ENCODE measurements around the gene ANTXR2.

The ANTXR2 gene

DNA sequence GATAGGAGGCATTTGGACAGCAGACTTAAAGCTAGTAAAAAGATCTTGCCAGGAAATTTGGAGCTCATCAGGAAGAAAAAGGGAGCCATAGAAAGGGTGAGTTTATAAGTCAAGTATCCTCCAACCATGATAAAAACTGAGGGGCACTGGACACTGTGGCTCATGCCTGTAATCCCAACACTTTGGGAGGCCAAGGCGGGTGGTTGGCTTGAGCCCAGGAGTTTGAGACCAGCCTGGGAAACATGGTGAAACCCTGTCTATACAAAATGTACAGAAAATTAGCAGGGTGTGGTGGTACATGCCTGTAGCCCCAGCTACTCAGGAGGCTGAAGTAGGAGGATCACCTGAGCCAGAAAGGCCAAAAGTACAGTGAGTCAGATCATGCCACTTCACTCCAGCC lies 48.7 kb downstream of the ANTXR2 start:
- H3K36me3 ChIP-seq (ENCODE audit: insufficient read depth): no peaks in the 10 kb centered on the region
- no peak for TF ChIP-seq CTCF (conservative IDR thresholded peaks at IDR 0.05; ENCODE audit: low read depth, low read length)
- peaks cover 1% of the 10 kb centered on the region for H3K4me1 ChIP-seq (ENCODE audit: low read depth, poor library complexity, severe bottlenecking)
- no peaks in the 10 kb centered on the region for H3K27me3 ChIP-seq (ENCODE audit: insufficient read depth, low read depth)
- no peak overlapping the region for H3K4me3 ChIP-seq (IDR thresholded peaks at IDR 0.05; ENCODE audit: insufficient read depth, low read depth, low read length)
- no peak overlapping the region for H3K9ac ChIP-seq
- no peaks in the 10 kb centered on the region for H4K20me1 ChIP-seq (ENCODE audit: insufficient read depth)
- H3K79me2 ChIP-seq (ENCODE audit: insufficient read depth, low read depth): no peaks in the 10 kb centered on the region
- H3K27ac ChIP-seq: no peak overlapping the region
- no peak overlapping the region for H2AFZ ChIP-seq (ENCODE audit: low read depth)
- no peak overlapping the region for H3K4me2 ChIP-seq

- H3K79me2 ChIP-seq (ENCODE audit: insufficient read depth, low read depth): no peaks in the 10 kb centered on the region
- no peak overlapping the region for H3K27ac ChIP-seq
Observed at GRCh38 chr4:80022282-80022681, 50.7 kb downstream of the ANTXR2 start.

GRCh38 chr4:80017125-80017854 lies 55.7 kb downstream of the ANTXR2 start:
- TF ChIP-seq CTCF (conservative IDR thresholded peaks at IDR 0.05; ENCODE audit: low read depth, low read length): no peak
- peak overlapping the region; percentile 96 for H3K4me2 ChIP-seq
- H3K79me2 ChIP-seq (ENCODE audit: insufficient read depth, low read depth): no peaks in the 10 kb centered on the region
- H3K9ac ChIP-seq: peak overlapping the region; percentile 57; the same call in 1 of the 2 replicates
- H4K20me1 ChIP-seq (ENCODE audit: insufficient read depth): no peaks in the 10 kb centered on the region
- no peaks in the 10 kb centered on the region for H3K36me3 ChIP-seq (ENCODE audit: insufficient read depth)
- H3K4me1 ChIP-seq (ENCODE audit: low read depth, poor library complexity, severe bottlenecking): peaks cover 44% of the 10 kb centered on the region
- peak overlapping the region; percentile 67 for H3K27ac ChIP-seq
- no peaks in the 10 kb centered on the region for H3K27me3 ChIP-seq (ENCODE audit: insufficient read depth, low read depth)
- H3K4me3 ChIP-seq (IDR thresholded peaks at IDR 0.05; ENCODE audit: insufficient read depth, low read depth, low read length): no peak overlapping the region
- H2AFZ ChIP-seq (ENCODE audit: low read depth): peak overlapping the region; percentile 50

More at GRCh38 chr4:80022282-80022681, 50.7 kb downstream of the ANTXR2 start:
- Histone ChIP-seq H4K20me1 (ENCODE audit: insufficient read depth) (no peaks in the 10 kb centered on the region), H3K36me3 (ENCODE audit: insufficient read depth) (no peaks in the 10 kb centered on the region), H3K4me3 (IDR thresholded peaks at IDR 0.05; ENCODE audit: insufficient read depth, low read depth, low read length) (no peak overlapping the region), H3K4me1 (ENCODE audit: low read depth, poor library complexity, severe bottlenecking) (peaks cover 21% of the 10 kb centered on the region), H2AFZ (ENCODE audit: low read depth) (no peak overlapping the region), H3K9ac (no peak overlapping the region), H3K4me2 (no peak overlapping the region), H3K27me3 (ENCODE audit: insufficient read depth, low read depth) (no peaks in the 10 kb centered on the region)
- TF ChIP-seq CTCF (conservative IDR thresholded peaks at IDR 0.05; ENCODE audit: low read depth, low read length): no peak

GRCh38 chr4:80016506-80016905 lies 56.5 kb downstream of the ANTXR2 start:
- peak overlapping the region; percentile 50; the same call in 1 of the 2 replicates for H2AFZ ChIP-seq (ENCODE audit: low read depth)
- H3K4me3 ChIP-seq (IDR thresholded peaks at IDR 0.05; ENCODE audit: insufficient read depth, low read depth, low read length): no peak overlapping the region
- H4K20me1 ChIP-seq (ENCODE audit: insufficient read depth): no peaks in the 10 kb centered on the region
- no peaks in the 10 kb centered on the region for H3K36me3 ChIP-seq (ENCODE audit: insufficient read depth)
- no peaks in the 10 kb centered on the region for H3K27me3 ChIP-seq (ENCODE audit: insufficient read depth, low read depth)
- H3K9ac ChIP-seq: no peak overlapping the region
- peak overlapping the region; percentile 96 for H3K4me2 ChIP-seq
- H3K4me1 ChIP-seq (ENCODE audit: low read depth, poor library complexity, severe bottlenecking): peaks cover 44% of the 10 kb centered on the region
- H3K79me2 ChIP-seq (ENCODE audit: insufficient read depth, low read depth): no peaks in the 10 kb centered on the region
- no peak for TF ChIP-seq CTCF (conservative IDR thresholded peaks at IDR 0.05; ENCODE audit: low read depth, low read length)
- H3K27ac ChIP-seq: peak overlapping the region; percentile 67; the same call in 1 of the 2 replicates

Measured in KMS-11 (cell line).